GM12874 (cell line): ENCODE data around the gene JARID2.

Experiments
- CTCF ChIP-seq: IDR thresholded peaks from 2 replicates; pipeline ENCODE4 v1.5.1; 2011; ENCODE audit warnings: low read depth, mild to moderate bottlenecking, control low read depth, low read length, moderate library complexity; ENCODE audit not compliant: insufficient read depth

Gene JARID2

DNA sequence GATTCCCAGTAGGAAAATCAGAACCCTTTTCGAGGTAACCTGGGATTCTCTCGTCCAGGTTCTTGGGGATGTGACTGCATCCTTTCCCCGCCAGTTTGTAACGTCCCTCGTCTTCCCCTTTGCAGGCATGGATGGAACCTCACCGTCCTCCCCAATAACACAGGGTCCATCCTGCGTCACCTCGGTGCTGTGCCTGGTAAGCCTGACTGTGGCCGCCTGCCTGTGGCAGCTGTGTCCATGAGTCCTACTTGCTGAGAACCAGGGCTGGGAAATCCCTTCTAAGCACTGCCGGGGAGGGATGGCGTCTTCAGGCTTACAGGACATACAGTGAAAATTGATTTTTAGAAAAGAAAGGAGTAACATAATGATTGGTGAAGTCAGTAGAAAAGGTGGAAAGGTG lies 261.4 kb downstream of the JARID2 start:
- TF ChIP-seq CTCF: no peak

DNA sequence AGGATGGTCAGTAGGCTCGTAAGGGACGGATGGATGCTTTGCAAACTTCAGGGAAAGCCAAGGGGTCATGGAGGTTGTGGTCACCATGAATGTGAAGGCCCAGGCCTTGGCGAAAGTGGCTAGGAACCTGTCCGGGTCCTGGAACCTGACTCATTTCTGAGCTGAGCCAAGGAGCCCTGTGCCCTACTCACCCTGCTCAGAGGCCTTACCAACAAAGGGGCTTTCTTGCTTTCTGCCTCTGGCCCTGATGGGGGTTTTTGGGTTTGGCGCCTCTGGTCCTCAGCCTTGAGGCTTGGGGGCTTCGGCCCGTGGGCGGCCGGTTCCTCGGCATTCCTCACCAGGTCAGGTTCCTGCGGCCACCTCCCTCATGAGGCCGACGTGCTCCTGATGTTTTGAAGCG lies 261.9 kb downstream of the JARID2 start:
- no peak for TF ChIP-seq CTCF

GRCh38 chr6:15508441-15508871 lies 262.6 kb downstream of the JARID2 start:
- no peak for TF ChIP-seq CTCF

GRCh38 chr6:15508931-15509330 lies 263.1 kb downstream of the JARID2 start:
- TF ChIP-seq CTCF: no peak

DNA sequence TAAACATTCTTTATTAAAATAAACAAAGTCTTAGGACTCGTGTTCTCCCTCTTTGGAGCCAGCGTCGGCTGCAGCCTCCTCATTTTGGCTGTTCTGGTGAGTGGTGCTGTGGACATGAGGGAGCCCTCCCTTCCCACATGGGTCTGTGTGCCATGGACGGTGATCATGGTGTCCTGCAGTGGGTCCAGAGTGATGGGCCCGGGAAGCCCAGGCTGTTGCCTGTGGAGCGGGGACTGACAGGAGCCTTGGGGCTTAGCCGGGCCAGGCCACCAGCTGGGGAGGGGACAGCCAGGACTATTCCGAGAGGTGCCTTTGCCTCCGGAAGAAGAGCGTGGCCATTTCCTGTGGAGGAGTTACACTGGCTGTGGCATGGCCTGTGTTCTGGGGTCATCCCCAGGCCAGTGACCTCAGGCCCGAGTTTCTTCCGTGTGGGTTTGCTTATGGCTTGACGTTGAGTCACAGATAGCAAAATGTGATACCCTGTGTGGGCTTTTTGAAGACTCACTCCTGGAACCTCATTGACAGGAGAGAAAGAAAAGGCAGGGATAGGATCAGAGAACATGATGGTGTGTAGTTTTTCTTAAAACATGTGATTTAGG lies 263.6 kb downstream of the JARID2 start:
- TF ChIP-seq CTCF: no peak

GRCh38 chr6:15510121-15510520 lies 264.3 kb downstream of the JARID2 start:
- TF ChIP-seq CTCF: no peak

DNA sequence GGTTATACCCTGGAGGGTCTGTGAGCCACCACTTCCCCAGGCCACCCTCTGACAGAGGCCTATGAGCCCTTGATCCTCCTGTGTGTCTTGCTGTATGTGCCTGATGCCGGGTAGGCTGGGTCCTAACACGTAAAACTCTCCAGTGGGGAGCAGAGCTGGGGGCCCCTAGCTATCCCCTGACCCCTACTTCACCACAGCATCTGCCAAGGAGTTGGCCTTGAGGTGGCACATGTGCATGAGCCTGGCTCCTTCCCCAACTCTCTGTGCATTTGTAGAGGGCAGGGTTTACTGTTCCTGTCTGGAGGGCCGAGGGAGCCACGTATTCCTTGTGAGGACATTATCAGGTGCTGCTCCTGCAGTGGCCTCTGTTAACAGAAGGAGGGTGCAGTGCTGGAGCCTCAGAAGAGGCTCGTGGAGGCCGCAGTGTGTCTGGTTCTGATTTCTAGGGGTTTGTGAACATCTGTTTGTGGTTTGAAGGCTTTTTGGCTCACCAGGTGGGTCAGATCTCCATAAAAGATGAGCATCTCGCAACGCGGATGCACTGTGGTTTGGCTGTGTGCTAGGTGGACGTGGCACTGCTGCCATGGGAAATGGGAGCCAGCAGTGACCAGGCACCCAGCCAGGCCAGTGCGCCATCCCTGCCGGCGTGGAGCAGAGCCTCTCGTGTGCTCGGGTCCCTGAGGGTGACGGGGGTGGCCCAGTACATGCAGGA lies 264.8 kb downstream of the JARID2 start:
- no peak for TF ChIP-seq CTCF
